Effector CD4-positive, alpha-beta T cell (primary cell): ENCODE results near the gene CHPT1.
"Not testable (repeated sequence)": the region's sequence is repeated elsewhere in the genome, so short reads cannot be mapped to it uniquely, and the experiment has no call there.

Experiments used
- DNase-seq: peaks from one replicate; pipeline ENCODE4 v3.0.0-alpha.2; 2020
- total RNA-seq: gene quantifications from one replicate; lab custom pipeline; 2026; lab: John Stamatoyannopoulos, UW

The CHPT1 gene
- total RNA-seq, result 13.1 reads per million, percentile 37 among the genes with 10 or more reads in this experiment

DNA sequence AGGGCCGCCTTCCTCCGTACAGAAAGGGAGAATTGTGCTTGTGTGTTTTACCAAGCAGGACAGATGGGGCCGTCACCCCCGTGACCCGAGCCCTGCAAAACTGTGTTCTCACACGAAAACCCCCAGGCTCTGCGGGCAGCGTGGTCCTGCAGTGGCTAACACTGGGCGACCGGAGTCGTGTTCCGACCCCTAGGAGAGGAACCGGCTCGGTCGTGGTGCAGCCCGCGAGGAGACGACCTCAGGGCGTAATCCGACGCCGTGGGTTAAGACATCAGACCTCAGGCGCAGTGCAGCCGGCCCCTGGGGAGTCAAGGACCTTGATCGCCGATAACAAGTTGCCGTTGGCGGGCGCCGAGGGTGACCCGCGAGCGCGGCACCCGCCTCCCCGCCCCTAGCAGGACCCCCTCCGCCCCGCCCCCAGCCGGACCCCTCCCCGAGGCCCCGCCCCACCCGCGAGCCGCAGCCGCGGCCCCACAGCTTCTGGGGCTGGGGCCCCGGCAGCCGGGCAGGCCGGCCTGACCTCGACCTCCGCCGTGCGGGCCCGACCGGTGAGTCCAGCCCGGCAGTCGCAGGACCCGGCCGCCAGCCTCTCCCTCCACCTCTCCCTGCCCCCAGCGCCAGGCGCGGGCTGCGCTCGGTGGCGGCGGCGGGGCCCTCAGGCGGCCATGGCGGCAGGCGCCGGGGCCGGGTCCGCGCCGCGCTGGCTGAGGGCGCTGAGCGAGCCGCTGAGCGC lies at the start of gene CHPT1:
Gene CHPT1 (plus strand): TSS at position 444 of the 733 bp plus-strand sequence. CDS start 222 bp downstream, at position 666.
- peak; percentile 46 for DNase-seq

- no peak for DNase-seq
These were observed 49.7 kb upstream of the CHPT1 start for GRCh38 chr12:101647711-101648110.

DNA sequence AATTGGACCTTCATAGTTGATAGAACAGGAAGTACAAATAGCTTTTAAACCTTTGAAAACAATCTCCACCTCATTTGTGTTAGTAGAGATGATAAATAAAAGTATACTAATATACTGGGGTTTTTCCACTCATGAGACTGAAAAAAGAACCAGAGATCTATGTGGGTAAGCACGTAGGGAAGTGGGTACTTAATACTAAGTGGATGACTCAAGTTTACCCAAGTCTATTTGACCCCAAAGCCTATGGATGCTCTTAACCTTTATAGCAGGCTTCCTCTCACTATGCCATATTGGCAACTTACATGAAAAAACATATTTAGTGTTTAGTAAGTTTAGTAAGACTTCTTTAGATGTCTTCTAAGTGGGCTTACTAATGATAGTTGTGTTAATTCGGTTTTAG lies 49.2 kb upstream of the CHPT1 start:
- no peak for DNase-seq

DNA sequence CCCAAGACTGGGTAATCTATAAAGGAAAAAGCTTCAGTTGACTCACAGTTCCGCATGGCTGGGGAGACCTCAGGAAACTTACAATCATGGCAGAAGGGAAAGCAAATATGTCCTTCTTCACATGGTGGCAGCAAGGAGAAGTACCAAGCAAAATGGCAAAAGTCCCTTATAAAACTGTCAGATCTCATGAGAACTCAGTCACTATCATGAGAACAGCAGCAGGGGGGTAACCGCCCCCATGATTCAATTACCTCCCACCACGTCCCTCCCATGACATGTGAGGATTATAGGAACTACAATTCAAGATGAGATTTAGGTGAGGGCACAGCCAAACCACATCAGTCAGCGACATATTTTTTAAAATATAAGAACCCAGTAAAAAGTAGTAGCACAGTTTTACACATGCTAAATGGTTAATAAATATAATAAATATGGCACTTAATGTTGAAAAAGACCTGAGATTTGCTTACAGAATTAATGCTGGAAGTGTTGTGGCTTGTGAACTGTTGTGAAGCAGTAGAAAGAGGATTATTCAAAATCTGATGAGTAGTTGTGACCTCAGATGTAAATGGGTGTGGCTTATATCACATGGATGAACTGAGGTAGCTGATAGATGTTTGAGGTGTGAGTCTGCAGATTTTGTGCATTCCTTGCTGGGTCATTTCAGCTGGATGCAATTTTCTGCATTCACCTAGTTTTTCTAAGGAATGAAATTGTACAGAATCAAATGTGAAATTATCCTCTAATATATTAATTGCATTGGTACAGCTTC lies 46.9 kb upstream of the CHPT1 start:
- no peak for DNase-seq

- DNase-seq, result no peak
These were observed 44.4 kb upstream of the CHPT1 start for GRCh38 chr12:101653030-101653429.

GRCh38 chr12:101653503-101653902 lies 43.9 kb upstream of the CHPT1 start:
- DNase-seq, result no peak

DNA sequence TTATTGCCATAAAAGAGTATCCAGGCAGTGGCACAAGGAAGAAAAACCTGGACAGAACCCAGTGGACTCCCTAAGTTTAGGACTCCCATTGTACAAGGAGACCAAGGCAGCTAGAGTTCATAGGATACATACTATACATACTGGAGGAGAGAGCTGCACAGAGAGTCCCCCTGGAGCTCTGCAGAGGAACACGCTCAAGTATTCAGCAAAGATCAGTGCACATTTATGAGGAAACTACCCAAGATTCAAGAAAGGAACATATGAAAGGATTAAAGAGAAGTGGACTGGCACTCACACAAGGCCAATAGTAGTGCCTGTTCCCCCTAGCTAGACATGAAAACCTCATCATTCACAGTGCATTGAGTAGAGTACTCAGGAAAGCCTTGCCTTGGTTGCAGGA lies 43.0 kb upstream of the CHPT1 start:
- no peak for DNase-seq

GRCh38 chr12:101655393-101655792 lies 42.0 kb upstream of the CHPT1 start:
- no peak for DNase-seq

DNA sequence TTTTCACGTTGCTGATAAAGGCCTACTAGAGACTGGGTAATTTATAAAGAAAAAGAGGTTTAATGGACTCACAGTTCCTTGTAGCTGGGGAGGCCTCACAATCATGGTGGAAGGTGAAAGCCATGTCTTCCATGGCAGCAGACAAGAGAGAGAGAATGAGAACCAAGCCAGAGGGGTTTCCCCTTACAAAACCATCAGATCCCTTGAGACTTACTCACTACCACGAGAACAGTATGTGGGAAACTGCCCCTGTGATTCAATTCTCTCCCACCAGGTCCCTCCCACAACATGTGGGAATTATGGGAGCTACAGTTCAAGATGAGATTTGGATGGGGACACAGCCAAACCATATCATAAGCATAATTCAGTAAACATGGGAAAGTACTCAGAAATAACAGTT lies 36.8 kb upstream of the CHPT1 start:
- not testable (repeated sequence) for DNase-seq

- DNase-seq, result no peak
These were observed 34.1 kb upstream of the CHPT1 start for GRCh38 chr12:101663298-101663697.

DNA sequence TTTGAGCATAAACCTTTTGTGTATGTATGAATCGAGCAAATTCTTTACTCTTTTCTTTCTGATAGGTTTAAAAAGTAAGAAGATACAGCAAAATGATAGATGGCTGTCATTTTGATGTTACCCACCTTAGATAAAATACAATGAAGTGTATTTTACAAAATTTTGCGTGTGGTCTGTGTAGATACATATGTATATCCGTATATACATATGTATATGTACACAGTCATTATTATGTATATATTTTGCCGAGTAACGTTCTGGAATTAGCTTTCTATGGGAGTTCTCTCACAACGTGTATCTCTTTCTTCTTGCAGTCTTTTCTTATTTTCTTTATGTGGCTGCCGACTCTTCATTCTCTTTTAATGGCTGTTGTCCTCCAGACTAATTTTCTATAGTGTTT lies 32.4 kb upstream of the CHPT1 start:
- DNase-seq, result no peak

- DNase-seq, result no peak
These were observed 31.2 kb upstream of the CHPT1 start for GRCh38 chr12:101666052-101666728.

- no peak for DNase-seq
These were observed 29.8 kb upstream of the CHPT1 start for GRCh38 chr12:101667591-101667990.

GRCh38 chr12:101670007-101670671 lies 27.3 kb upstream of the CHPT1 start:
- DNase-seq, result no peak

- DNase-seq, result no peak
These were observed 26.2 kb upstream of the CHPT1 start for GRCh38 chr12:101671157-101671791.

DNA sequence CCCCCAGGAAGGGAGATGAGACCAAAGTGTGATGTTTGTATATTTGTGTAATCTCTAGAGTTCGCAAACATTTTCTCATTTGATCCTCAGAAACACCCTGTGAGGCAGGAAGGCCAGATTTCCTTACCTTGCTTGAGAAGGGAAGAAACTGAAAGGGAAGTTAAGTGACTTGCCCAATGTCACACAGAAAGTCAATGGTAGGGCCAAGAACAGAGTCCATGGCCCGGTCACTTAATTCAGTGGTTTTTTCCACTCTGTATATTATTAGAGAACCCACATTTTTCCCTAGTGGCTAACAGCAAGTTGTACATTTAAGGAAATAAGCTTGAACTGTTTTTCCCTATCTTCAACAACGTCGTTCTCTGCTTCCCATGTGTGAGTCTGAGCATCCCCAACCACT lies 25.6 kb upstream of the CHPT1 start:
- DNase-seq, result no peak

DNA sequence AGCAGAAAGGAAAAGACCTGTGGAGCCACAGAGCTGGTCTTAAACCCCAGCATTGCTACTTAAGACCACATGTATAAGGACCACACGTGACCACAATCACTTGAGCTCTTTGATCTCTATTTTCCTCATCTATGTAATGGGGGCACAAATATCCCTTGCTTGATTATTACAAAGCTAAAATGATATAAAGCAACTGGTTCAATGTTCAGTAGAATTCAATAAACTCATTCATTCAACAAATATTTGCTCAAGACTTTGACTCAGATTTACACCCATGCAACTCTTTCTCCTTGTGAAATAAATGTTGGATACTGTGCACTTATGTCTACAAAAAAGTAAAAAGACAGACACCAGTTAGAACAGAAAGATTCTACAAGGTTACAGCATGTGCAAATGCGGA lies 21.9 kb upstream of the CHPT1 start:
- DNase-seq, result no peak

- DNase-seq, result not testable (repeated sequence)
These were observed 20.9 kb upstream of the CHPT1 start for GRCh38 chr12:101676497-101676896.

GRCh38 chr12:101678081-101678480 lies 19.4 kb upstream of the CHPT1 start:
- no peak for DNase-seq

- DNase-seq, result no peak
These were observed 17.2 kb upstream of the CHPT1 start for GRCh38 chr12:101680240-101680639.

DNA sequence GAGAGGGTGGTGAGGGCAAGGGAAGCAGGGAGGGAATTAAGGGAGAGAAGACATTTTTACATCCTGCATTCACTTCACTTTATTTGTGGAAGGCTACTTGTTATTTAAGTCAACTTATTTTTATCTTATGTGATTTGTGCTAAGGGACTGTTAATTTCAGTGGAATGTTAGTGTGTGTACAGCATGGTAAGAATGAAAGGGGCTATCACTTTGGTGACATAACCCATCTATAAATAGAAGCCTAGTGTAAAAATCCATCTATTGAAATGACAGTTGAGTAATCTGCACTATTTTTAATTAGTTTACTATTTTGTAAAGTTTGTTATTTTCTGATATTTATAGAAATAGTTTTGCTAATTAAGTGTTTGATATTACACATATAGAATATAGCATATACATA lies 16.8 kb upstream of the CHPT1 start:
- no peak for DNase-seq

- DNase-seq, result not testable (repeated sequence)
These were observed 15.8 kb upstream of the CHPT1 start for GRCh38 chr12:101681627-101682026.
